GM19099 (cell line): ENCODE measurements around the gene SMIM36.

Source experiments
- POLR2A ChIP-seq: IDR thresholded peaks from 3 replicates; pipeline ENCODE4 v1.6.1; 2011; ENCODE audit warnings: low read depth; ENCODE audit not compliant: insufficient read length; ENCODE audit errors: extremely low read depth

The SMIM36 gene

GRCh38 chr17:55510986-55511721, at the start of gene SMIM36:
SMIM36 (minus strand) TSS chr17:55511452.
- TF ChIP-seq POLR2A = no peak

- no peak for TF ChIP-seq POLR2A
Measured at GRCh38 chr17:55555772-55556171, 44.5 kb upstream of the SMIM36 start.

- no peak for TF ChIP-seq POLR2A
Measured at GRCh38 chr17:55549140-55549539, 37.9 kb upstream of the SMIM36 start.

- TF ChIP-seq POLR2A = no peak
Measured at GRCh38 chr17:55546991-55547664, 35.9 kb upstream of the SMIM36 start.

GRCh38 chr17:55546481-55546880, 35.2 kb upstream of the SMIM36 start:
- no peak for TF ChIP-seq POLR2A

- TF ChIP-seq POLR2A = no peak
Measured at GRCh38 chr17:55545806-55546205, 34.6 kb upstream of the SMIM36 start.

GRCh38 chr17:55543709-55544108, 32.5 kb upstream of the SMIM36 start:
- no peak for TF ChIP-seq POLR2A

GRCh38 chr17:55540414-55541091, 29.3 kb upstream of the SMIM36 start:
- TF ChIP-seq POLR2A = no peak

- no peak for TF ChIP-seq POLR2A
Measured at GRCh38 chr17:55536205-55536604, 25.0 kb upstream of the SMIM36 start.

GRCh38 chr17:55533608-55534007, 22.4 kb upstream of the SMIM36 start:
- TF ChIP-seq POLR2A = no peak

- TF ChIP-seq POLR2A = no peak
Measured at GRCh38 chr17:55532670-55533069, 21.4 kb upstream of the SMIM36 start.

GRCh38 chr17:55531053-55531728, 19.9 kb upstream of the SMIM36 start:
- no peak for TF ChIP-seq POLR2A

GRCh38 chr17:55530064-55530463, 18.8 kb upstream of the SMIM36 start:
- no peak for TF ChIP-seq POLR2A

GRCh38 chr17:55527540-55528118, 16.4 kb upstream of the SMIM36 start:
- TF ChIP-seq POLR2A = no peak

- TF ChIP-seq POLR2A = no peak
Measured at GRCh38 chr17:55524440-55525220, 13.4 kb upstream of the SMIM36 start.

GRCh38 chr17:55521186-55521585, 9.9 kb upstream of the SMIM36 start:
- no peak for TF ChIP-seq POLR2A
